NCI-H526 treated with DMSO at 0.1 percent for 48 hours (cell line): Measurements from ENCODE around the gene CALML3.
A peak's percentile ranks its signal among the peaks of the same experiment; 100 is the strongest.

Experiments
- DNase-seq: peaks from one replicate; lab custom pipeline; 2025; lab: John Stamatoyannopoulos, UW

The CALML3 gene

DNA sequence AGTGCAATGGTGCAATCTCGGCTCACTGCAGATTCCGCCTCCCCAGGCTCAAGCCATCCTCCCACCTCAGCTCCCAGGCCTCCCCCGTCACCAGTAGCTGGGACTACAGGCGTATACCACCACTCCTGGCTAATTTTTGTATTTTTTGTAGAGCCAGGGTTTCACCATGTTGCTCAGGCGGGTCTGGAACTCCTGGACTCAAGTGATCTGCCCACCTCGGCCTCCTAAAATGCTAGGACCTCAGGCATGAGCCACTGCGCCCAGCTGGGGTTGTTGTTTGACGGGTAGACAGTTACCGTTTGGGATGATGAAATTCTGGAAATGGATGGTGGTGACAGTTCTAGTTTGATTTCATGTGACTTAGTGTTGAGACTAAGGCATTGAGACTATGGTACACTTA lies 15.3 kb downstream of the CALML3 start:
- no peak for DNase-seq

GRCh38 chr10:5540891-5541290 lies 16.1 kb downstream of the CALML3 start:
- DNase-seq: no peak

DNA sequence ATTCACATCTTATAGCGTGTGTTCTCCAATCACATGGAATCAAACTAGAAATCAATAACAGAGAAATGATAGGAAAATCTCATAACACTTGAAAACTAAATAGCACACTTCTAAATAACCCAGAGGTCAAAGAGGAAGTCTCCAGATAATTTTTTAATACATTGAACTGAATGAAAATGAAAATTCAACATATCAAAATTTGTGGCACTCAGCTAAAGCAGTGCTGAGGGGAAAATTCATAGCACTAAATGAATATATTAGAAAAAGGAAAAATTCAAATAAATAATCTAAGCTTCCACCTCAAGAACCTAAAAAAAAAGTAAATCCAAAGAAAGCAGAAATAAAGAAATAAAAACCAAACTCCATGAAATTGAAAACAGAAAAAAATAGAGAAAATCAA lies 17.3 kb downstream of the CALML3 start:
- DNase-seq: no peak

DNA sequence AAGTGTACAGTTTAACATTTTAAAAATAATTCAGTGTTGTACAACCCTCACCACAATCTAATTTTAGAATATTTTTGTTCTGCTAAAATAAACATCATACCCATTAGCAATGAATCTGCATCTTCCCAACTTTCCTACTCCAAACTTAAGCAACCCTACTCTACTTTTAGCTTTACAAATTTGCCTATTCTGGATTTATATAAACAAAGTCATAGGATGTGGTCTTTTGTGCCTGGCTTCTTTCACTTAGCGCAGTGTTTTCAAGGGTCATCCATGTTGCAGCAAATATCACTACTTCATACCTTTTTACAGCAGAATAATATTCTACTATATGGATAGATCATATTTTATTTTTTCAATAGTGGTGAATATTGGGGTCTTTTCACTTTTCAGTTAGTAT lies 18.9 kb downstream of the CALML3 start:
- no peak for DNase-seq

DNA sequence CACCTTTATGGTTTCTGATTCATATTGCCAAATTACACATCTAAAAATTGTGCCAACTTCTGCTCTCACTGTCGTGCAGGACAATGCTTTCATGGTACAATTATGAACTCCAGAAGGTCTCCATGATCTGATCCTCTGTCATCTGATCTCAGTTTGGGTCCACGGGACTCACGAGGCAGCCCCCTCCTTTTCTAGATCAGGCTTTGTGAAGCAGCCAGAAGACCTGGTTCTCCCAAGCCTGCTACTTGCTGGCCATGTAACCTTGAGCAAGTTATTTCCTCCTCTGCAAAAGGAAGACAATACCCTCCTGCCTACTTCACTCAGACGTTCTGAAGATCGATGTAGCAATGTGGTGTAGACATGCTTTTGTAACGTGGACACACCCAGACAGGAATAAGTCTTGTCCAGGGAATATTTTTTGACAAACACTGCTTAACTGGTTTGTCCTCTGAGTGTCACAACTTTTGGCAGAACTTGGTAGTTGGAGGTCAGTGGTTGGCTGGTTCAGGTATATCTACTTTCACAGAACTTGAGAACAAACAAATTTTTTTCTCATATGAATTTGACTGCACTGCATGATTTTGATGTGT lies 19.6 kb downstream of the CALML3 start:
- no peak for DNase-seq

DNA sequence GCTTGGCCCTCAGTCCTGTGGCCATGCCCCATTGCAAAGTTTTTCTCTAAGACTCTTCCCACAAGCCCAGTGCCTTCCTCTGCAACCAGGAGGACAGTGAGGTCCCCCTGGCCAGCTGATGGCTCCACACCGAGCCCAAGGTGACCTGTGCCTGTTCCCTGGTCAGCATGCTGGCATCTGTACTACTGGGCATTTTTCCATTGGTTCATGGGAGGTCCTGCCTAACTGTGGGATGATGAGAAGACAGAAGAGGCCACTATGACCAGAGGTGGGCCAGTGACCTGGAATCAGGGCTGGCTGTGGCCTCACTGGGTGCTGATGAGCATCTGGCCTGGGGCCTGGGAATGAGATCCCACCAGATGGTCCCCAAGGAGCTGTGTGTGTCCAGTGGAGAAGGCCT lies 20.2 kb downstream of the CALML3 start:
- no peak for DNase-seq

- DNase-seq: no peak
These were observed 20.6 kb downstream of the CALML3 start for GRCh38 chr10:5545426-5545777.

- DNase-seq: no peak
These were observed 21.3 kb downstream of the CALML3 start for GRCh38 chr10:5545778-5546710.

DNA sequence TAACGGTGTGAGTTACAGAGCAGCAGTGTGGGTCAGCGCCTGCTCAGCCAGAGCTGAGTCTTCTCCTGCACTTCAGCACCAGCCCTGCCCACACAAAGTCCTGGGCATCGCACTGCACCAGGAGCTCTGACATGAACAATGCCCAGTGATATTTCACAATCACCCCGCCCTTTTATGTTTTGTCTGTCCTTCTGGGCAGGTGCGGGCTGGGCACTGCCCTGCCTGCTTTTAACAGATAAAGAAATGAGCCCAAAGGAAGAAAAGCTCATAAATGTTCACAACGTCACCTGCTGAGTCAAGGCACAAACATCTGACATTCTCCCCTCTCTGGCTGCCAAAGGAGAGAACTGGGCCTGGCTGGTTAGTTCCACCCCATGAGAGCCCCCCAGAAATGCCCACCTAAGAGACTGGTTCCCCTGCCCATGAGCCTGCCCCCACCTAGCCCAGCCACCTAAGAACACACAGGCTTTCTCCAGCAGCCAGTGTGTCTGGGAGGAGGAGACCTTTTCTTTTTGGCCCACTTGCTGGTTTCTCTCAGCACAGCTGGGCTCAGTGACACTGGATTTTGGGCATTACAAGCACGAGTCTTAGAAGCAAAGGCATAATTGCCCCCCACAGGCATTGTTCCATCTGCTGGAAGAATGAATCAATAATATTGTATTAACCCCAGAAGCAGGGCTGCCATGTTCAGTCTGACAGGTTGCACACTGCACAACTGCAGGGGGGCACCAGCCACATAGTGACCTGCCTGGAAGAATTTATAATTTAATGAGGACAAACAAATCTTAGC lies 22.3 kb downstream of the CALML3 start:
- peak; percentile 3 for DNase-seq

DNA sequence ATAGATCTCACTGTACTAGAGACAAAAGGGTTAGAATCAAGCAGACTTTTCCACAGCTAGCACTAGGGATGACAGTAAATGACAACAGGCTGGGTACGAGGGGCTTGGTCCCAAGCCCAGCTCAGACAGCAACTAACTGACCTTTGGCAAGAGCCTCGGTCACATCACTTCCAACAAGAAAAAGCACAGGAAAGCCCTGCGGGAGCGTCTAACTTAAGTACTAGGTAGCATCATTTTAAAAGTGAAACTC lies 22.8 kb downstream of the CALML3 start:
- no peak for DNase-seq

DNA sequence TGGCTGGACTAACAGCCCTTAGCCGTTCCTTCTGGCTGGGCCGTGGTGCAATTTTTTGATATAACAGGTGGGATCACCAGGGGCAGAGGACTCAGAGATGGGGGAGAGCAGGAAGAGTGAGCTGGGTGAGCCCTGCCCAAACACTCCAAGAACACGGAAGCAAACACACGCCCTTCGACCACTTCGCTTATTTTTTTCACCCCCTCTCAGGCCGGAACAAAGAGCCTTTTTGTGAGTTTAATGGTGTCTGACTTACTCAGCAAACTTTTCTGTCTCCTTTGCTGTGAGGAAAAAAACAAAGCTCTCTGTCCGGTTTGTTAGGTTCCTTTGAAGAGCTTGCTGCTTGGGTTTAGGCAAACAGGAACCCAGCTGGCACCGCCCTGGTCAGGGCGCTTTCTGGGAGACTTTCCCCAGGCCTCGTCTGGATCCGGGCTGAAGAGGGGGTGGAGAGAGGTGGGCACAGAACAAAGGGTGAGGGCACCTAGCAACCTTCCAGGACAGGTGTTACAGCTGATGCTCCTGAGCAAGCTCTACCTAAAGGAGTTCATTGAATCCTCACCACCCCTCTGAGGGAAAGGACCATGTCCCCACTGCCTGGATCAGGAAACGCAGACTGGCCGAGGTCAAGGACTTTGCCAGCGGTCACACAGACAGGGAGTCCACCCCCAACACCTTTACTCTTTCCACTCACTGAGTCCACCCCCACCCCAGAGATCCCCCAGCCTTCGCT lies 23.3 kb downstream of the CALML3 start:
- peak; percentile 8 for DNase-seq

DNA sequence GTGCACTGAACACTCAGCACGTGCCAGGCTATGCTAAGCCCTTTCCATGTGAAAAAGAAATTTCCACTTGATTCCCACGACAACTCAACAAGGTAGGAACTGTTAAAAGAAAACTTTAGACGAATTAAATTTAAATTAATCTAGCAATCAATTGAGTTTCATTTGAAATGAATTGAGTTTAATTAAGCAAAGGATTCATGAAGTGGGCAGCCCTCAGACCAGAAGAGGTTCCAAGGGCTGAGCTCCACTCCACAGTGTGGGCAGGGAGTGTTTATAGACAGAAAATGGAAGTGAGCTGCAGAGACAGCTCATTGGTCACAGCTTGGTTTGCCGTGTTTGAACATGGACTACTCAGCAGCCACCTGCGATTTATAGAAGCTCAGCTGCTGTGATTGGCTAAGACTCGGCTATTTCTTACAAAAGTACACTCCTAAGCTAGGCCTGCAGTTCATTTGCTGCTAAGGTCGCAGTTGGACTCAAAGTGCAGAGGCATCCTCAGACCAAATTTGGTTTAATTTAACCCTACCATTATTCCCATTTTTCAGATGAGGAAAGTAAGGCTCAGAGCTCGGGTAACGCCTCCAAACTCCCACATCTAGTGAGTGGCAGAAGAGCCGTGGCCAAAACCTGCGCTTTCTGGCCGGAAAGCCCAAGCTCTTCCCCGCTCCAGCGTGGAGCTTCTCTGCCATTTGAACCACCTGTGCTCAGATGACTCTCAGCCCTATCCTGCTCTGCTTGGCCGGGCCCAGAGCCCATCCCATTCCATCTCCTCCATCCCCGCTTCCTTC lies 24.9 kb downstream of the CALML3 start:
- DNase-seq: no peak

DNA sequence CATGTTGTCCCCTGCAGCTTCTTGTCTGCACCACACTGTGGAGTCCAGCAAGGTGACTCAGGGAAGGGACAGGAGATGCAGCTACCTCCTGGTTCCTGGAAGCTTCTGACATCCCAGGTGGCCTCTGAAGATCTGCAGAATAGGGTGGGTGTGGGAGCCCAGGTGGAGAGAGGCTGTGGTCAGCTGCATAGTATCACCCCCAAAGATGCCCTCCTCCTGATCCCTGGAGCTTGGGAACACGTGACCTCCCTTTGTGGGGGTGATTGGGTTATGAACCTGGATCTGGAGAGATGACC lies 25.4 kb downstream of the CALML3 start:
- DNase-seq: no peak

DNA sequence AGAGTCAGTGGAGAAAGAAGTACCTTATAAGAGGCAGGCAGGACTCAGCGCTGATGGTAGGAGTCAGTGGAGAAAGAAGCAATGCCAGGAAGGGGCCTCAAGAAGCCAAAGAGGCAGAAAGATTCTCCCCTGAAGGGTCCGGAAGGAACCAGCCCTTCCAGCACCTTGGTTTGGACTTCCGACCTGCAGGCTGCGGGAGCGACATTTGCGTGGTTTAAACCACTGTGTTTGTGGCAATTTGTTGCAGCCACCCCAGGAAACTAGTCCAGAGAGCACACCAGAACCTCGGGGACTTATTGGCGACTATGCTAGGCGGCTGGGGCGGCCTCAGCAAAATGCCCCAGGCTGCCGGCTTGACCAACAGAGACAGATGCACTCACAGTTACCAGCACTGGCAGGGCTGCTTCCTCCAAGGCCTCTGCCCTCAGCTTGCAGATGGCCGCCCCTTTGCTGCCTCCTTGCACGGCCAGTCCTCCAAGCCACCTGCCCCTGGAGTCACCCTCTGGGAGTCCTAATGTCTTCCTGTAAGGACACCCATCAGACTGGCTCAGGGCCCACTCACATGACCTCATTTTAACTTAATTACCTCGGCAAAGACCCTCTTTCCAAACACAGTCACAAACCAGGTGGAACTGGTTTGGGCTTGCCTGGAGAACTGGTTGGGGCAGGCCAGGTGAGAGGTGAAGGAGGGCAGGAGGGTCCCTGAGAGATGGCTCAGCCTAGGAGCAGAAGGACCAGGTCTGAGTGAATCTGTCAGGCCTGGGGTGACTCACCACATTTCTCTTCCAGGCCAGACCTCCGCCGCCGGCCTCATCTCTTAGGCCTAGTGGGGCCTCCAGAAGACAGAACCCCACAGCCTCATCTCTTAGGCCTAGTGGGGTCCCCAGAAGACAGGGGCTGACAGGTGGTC lies 26.1 kb downstream of the CALML3 start:
- no peak for DNase-seq

GRCh38 chr10:5551531-5552375 lies 27.0 kb downstream of the CALML3 start:
- no peak for DNase-seq

- DNase-seq: no peak
These were observed 27.9 kb downstream of the CALML3 start for GRCh38 chr10:5552376-5553321.

DNA sequence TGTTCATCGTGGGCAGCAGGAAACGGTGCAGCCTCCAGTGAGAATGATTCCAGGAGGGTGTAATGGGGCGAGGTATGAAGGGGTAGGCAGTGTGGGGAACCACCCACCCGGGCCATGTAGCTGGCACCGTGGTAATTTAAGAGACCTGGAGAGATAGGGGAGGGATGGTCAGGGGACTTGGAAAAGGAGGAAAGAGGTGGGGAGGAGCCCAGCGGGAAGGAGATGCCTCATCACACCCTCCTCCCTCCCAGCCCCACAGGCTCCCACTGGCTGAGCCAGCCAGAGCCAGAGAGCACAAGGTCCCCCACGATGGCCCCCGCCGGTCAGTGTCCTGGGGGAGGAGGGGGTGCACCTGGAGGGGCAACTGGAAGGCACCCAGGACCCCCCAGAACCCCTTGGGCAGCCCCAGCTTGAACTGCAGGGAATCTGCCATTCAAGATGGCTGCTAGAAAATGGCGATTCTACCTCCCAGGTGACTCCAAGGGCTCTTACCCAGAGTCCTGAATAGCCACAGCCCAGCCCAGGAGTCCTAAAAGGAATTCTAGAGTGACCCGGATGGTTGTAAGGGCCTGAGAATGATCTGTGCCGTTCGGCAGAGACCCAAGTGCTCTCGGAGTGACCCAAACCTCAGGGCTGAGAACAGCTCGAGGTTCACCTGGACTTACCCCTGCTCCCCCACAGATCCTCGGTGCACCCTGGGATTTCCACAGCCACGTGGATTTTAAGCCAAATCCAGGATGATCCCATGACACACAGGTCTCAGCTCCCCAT lies 28.8 kb downstream of the CALML3 start:
- no peak for DNase-seq

DNA sequence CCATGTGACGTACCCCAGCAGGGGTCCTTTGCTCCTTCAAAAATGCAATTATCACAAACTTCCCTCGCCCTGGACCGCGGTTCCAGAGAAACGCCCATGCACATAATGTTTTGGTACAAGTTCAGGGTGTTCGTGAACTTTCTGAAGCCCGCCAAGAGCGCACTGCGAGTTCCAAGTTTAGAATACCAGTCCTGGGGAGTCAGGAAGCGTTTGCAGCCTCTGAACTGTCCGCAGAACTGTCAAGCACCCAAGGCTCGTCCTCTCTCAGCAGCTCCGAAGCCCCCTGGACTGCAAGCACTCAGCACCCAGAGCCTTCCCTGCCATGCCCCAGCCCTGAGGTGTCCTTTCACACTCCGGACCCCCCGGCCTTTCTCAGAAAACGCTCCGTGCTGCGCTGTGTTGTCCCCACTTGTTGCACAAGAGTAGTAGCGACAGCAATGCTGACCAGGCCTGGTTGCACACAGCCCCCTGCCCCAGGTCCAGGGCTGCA lies 30.3 kb downstream of the CALML3 start:
- DNase-seq: no peak
